ENCODE results near the gene NEDD4L.

Gene NEDD4L

GRCh38 chr18:58398648-58399398 lies 354.8 kb downstream of the NEDD4L start:
- no peak for DNase-seq (ENCODE audit: low spot score)

GRCh38 chr18:58400331-58400870 lies 356.4 kb downstream of the NEDD4L start:
- DNase-seq (ENCODE audit: low spot score) = peak; percentile 83

DNA sequence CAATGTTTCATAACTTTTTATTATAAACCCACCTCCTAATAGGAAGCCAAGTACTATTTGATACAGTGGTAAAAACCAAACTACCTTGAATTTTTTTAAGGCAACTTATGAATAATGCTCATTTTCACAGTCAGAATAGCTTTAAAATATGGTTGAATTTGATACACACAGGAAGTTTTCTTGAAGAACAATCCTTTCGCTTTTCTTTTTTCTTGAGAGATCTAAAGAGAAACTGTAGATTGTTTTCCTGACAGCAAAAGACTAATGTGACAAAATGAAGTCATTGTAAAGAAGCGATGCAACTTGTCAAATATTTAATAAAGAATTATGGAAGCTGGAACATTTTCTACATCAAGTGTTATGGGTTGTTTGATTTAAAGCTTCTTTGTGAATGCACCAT lies 357.2 kb downstream of the NEDD4L start:
- DNase-seq (ENCODE audit: low spot score) = no peak

- DNase-seq (ENCODE audit: low spot score) = peak; percentile 51
Measured at GRCh38 chr18:58402247-58402646, 358.2 kb downstream of the NEDD4L start.

- DNase-seq (ENCODE audit: low spot score) = no peak
Measured at GRCh38 chr18:58402951-58403702, 359.1 kb downstream of the NEDD4L start.

DNA sequence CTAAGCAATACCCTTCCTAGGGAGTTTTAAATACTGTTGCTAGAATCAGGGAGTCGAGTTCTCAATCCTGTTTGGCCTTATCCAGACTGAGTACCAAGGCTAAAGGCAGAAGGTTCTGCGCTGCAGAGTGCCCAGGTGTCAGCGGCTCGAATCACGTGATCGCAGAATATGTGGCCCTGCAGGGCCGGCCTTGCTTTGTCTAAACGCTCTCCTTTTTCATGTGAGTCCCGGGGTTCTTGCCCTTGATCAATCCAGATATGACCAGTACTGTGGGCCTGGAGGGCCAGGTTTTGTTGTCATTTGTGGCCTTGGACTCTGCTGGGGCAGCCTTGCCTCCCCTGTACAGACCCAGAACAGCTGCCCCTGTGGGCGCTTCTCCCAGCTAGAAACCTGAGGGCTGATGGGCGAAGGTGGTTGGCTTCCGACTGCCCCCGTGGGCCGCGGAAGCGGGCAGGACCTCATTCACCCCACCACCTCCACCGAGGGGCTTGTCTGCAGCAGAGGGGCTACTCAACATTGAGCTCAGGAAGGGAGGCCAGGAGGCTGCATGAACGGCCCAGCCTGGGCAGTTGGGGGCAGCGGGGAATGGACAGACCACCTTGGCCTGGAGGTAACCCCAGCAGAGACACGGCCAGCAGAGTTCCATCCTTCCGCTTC lies 359.9 kb downstream of the NEDD4L start:
- DNase-seq (ENCODE audit: low spot score) = no peak

GRCh38 chr18:58405107-58405898 lies 361.3 kb downstream of the NEDD4L start:
- no peak for DNase-seq (ENCODE audit: low spot score)

DNA sequence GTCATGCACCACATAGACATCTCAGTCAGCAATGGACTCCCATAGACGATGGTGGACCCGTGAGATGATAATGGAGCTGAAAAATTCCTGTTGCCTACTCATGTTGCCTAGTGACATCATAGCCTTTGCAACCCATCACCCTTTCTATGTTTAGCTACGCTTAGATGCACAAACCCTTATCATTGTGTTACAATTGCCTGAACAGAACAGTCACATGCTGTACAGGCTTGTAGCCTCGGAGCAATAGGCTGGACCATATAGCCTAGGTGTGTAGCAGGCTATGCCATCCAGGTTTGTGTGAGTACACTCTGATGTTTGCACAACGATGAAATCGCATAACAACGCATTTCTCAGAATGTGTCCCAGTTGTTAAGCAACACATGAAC lies 363.2 kb downstream of the NEDD4L start:
- no peak for DNase-seq (ENCODE audit: low spot score)

- DNase-seq (ENCODE audit: low spot score) = no peak
Measured at GRCh38 chr18:58407649-58408407, 363.8 kb downstream of the NEDD4L start.

- DNase-seq (ENCODE audit: low spot score) = no peak
Measured at GRCh38 chr18:58408665-58409064, 364.6 kb downstream of the NEDD4L start.

GRCh38 chr18:58409802-58410445 lies 365.9 kb downstream of the NEDD4L start:
- no peak for DNase-seq (ENCODE audit: low spot score)

- no peak for DNase-seq (ENCODE audit: low spot score)
Measured at GRCh38 chr18:58411323-58411722, 367.3 kb downstream of the NEDD4L start.

- DNase-seq (ENCODE audit: low spot score) = no peak
Measured at GRCh38 chr18:58412844-58413666, 369.0 kb downstream of the NEDD4L start.

DNA sequence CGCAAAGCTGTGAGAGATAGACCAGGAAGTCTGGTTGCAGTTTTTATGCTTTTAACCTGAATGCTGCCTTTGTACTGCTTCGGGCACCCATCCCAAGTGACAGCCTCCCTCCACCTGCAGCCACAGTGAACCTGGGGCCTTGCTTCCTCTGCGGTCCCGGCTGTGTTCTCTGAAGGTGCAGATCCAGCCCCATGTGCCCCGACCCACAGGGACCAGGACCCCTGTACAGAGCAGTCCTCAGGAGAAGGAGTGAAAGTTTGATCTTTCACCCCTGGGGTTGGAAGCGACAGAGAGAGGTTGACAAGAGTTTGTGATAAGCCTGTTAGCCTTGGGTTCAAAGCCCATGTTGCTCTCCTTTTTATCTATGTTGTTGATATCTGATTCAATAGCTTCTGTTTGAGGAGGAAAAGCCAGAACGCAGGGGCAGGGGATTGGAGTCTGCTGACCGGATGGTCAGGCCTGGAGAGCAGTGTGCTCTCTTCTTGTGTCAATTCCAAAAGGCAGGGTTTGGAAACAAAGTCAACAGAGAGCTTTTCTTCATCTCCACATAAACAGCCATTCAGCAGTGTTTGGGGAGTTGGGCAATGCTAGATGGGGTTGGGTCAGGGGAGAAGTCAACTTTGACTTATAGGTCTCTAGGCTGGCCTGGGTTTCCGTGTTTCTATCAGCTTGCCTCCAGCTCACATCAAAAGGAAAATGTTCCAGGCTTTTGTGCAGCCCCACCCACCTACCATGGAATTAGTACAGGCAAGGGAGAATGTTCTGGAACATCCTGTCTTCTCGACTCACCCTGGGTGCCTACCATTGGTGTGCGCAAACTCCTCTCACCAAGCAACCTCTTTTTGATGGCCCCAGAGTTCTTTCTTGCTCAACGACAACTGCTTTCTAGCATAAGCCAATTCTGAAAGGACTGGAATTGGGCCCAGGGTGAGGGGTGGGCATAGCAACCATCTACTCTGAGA lies 369.9 kb downstream of the NEDD4L start:
- no peak for DNase-seq (ENCODE audit: low spot score)

GRCh38 chr18:58416014-58416703 lies 372.1 kb downstream of the NEDD4L start:
- DNase-seq (ENCODE audit: low spot score) = no peak

GRCh38 chr18:58416704-58417683 lies 373.0 kb downstream of the NEDD4L start:
- peak; percentile 56 for DNase-seq (ENCODE audit: low spot score)

- DNase-seq (ENCODE audit: low spot score) = no peak
Measured at GRCh38 chr18:58417752-58418151, 373.7 kb downstream of the NEDD4L start.

Measured in AG20443 (cell line).